NB4 (cell line): ENCODE results near the gene APOBR.
A peak's percentile ranks its signal among the peaks of the same experiment; 100 is the strongest.

Experiments
- CTCF ChIP-seq: IDR thresholded peaks from one replicate; pipeline ENCODE4 v1.5.1; 2012; ENCODE audit warnings: low read depth, low read length
- MAX ChIP-seq: IDR thresholded peaks from 2 replicates; pipeline ENCODE4 v1.6.1; 2011; ENCODE audit warnings: low read depth, low read length
- MYC ChIP-seq: IDR thresholded peaks from 2 replicates; pipeline ENCODE4 v1.6.1; 2011; ENCODE audit warnings: low read depth, low read length
- POLR2A ChIP-seq: IDR thresholded peaks from 2 replicates; pipeline ENCODE4 v1.6.1; 2011; ENCODE audit warnings: mild to moderate bottlenecking; ENCODE audit not compliant: insufficient read length; ENCODE audit errors: extremely low read depth

- TF ChIP-seq POLR2A: no peak
- no peak for TF ChIP-seq CTCF
- no peak for TF ChIP-seq MYC
- TF ChIP-seq MAX: peak; percentile 29; the same call in 1 of the 2 replicates
Observed at GRCh38 chr16:28543072-28543471, 48.6 kb downstream of the APOBR start.
